Upper lobe of left lung (tissue), 6 donors: Measurements from ENCODE around the gene TMSB10. TPM values are rescaled to one million over a fixed set of nuclear protein-coding genes. Genes with fewer than 3 reads are reported as not detected.
"Not testable (repeated sequence)": the region's sequence is repeated elsewhere in the genome, so short reads cannot be mapped to it uniquely, and the experiment has no call there.

Source experiments
- ATAC-seq, 2 donors: fragments of 200-7000 bp; cut with Tn5 transposase; one replicate each; pipeline ENCODE4 v1.9.1; 2022; ENCODE audit warnings: mild to moderate bottlenecking in 2 of 2, moderate library complexity in 2 of 2; ENCODE audit not compliant: low FRiP score in 2 of 2
- DNase-seq, 2 donors: peaks; one replicate each; pipeline ENCODE4 v3.0.0-alpha.2; 2019 to 2020
- H3K27ac ChIP-seq, 4 donors: fragments of 200-600 bp; sonication (generic); one replicate each; pipeline ENCODE4 v1.5.1; 2016 to 2019
- H3K27me3 ChIP-seq, 4 donors: fragments of 200-600 bp; sonication (generic); one replicate each; pipeline ENCODE4 v1.5.1; 2017 to 2019
- H3K36me3 ChIP-seq, 4 donors: fragments of 200-600 bp; sonication (generic); one replicate each; pipeline ENCODE4 v1.5.1; 2016 to 2019
- H3K4me1 ChIP-seq, 4 donors: fragments of 200-600 bp; sonication (generic); one replicate each; pipeline ENCODE4 v1.5.1; 2018 to 2019
- H3K4me3 ChIP-seq, 4 donors: fragments of 200-600 bp; sonication (generic); one replicate each; pipeline ENCODE4 v1.5.1; 2017 to 2019; ENCODE audit warnings: mild to moderate bottlenecking in 2 of 4, moderate library complexity in 1 of 4
- H3K9me3 ChIP-seq, 4 donors: fragments of 200-600 bp; sonication (generic); one replicate each; pipeline ENCODE4 v1.5.1; 2018 to 2019
- EP300 ChIP-seq, 4 donors: sonication (generic); formaldehyde crosslinking; IDR thresholded peaks; one replicate each; pipeline ENCODE4 v1.5.1; 2017; ENCODE audit warnings: antibody characterized with exemption in 4 of 4, control low read depth in 2 of 4
- POLR2A ChIP-seq, 4 donors: fragments of 450-650 bp; IDR thresholded peaks; one replicate each; pipeline ENCODE4 v1.5.1; 2016 to 2017; ENCODE audit warnings: antibody characterized with exemption in 4 of 4, mild to moderate bottlenecking in 2 of 4
- POLR2AphosphoS5 ChIP-seq, 2 donors: sonication (generic); formaldehyde crosslinking; IDR thresholded peaks; one replicate each; pipeline ENCODE4 v1.5.1; 2017; ENCODE audit warnings: antibody characterized with exemption in 2 of 2
- WGBS, 2 donors: methylation state at CpG; one replicate each; pipeline ENCODE4 v1.1.5; 2017 to 2018; 5-methylcytosine and 5-hydroxymethylcytosine counted together
- total RNA-seq, 6 donors: library from RNA; depleted of rRNA in 4 of 6; stranded (reverse); fragments of >200 nt in 4 of 6; gene quantifications; one replicate each; pipeline versions ENCODE4 v1.1.0 to v1.2.1, GENCODE V29; 2016 to 2021
- TF ChIP-seq, protein P1 (sequence below), 6 experiments: fragments of 450-650 bp in 4 of 6; fragments of 200-600 bp in 2 of 6; sonication (generic) in 2 of 6; IDR thresholded peaks; one replicate each; pipeline ENCODE4 v1.5.1; 2016 to 2019; ENCODE audit warnings: antibody characterized with exemption in 6 of 6
- donor health status: DM: no; HTN: no; CAD: no; lungs with moderate emphysema.
- donor health status: DM: no; HTN: yes; CAD: no; lungs with severe emphysema.

The TMSB10 gene
- total RNA-seq, 6 donors from 2014 or later = 1,275 to 5,234 (median 2,267) TPM

DNA sequence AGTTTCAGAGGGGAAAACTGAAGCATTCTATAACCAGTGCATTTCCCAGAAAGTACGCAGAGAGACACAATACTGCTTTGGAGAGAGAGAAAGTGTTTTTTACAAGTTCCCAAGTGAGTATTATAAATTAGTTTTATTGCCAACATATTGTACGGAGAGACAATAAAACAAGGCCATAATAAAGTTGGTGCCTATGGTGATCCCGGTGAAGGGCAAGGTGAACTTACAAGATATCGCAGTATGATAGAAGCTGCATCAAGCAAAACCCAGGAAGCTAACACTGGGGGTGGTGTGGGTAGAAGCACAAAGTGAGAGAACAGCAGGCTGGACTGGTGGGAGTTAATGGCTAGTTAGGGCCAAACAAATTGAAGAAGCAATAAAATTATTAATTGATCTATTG lies 7.5 kb downstream of the TMSB10 start:
- H3K27me3 ChIP-seq = no peaks in the 10 kb centered on the region
- WGBS, 2 donors = 94 to 96% methylated on average over 4 of the region's 4 CpGs
- H3K36me3 ChIP-seq = no peaks in the 10 kb centered on the region
- ATAC-seq = no peak
- no peak overlapping the region for H3K27ac ChIP-seq
- H3K4me1 ChIP-seq = peaks cover 0 to 7% (median 6%) of the 10 kb centered on the region in 4 donors
- H3K9me3 ChIP-seq = no peaks in the 10 kb centered on the region
- TF ChIP-seq POLR2A (IDR thresholded peaks at IDR 0.05) (no peak), POLR2AphosphoS5 (IDR thresholded peaks at IDR 0.05) (no peak), EP300 (IDR thresholded peaks at IDR 0.05) (no peak)
- TF ChIP-seq, protein P1, sequence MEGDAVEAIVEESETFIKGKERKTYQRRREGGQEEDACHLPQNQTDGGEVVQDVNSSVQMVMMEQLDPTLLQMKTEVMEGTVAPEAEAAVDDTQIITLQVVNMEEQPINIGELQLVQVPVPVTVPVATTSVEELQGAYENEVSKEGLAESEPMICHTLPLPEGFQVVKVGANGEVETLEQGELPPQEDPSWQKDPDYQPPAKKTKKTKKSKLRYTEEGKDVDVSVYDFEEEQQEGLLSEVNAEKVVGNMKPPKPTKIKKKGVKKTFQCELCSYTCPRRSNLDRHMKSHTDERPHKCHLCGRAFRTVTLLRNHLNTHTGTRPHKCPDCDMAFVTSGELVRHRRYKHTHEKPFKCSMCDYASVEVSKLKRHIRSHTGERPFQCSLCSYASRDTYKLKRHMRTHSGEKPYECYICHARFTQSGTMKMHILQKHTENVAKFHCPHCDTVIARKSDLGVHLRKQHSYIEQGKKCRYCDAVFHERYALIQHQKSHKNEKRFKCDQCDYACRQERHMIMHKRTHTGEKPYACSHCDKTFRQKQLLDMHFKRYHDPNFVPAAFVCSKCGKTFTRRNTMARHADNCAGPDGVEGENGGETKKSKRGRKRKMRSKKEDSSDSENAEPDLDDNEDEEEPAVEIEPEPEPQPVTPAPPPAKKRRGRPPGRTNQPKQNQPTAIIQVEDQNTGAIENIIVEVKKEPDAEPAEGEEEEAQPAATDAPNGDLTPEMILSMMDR (IDR thresholded peaks at IDR 0.05) = no peak
- DNase-seq = no peak
- no peak overlapping the region for H3K4me3 ChIP-seq

DNA sequence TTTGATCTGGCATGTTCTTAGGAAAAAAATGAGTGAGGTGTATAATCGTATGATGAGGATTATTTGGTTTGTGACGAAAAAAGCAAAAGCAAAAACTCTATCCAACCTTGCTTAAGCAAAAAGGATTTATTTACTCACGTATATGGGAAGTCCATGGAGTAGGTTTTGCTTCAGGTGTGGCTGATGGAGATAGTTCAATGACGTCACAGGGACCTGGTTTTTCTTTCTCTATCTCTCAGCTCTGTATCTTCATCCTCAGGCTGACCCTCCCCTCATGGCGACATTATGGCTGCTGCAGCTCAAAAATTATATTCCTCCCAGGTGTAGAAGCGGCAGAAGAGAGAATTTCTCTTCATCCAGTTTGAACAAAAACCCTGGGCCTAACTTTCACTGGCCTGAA lies 8.9 kb downstream of the TMSB10 start:
- ATAC-seq (no peak), DNase-seq (no peak)
- H3K4me1 ChIP-seq = peaks cover 0 to 8% (median 3%) of the 10 kb centered on the region in 4 donors
- no peak overlapping the region for H3K4me3 ChIP-seq
- H3K27ac ChIP-seq = no peak overlapping the region
- H3K36me3 ChIP-seq = no peaks in the 10 kb centered on the region
- no peaks in the 10 kb centered on the region for H3K27me3 ChIP-seq
- 90 to 94% methylated on average over 6 of the region's 6 CpGs for WGBS, 2 donors
- no peaks in the 10 kb centered on the region for H3K9me3 ChIP-seq
- no peak for TF ChIP-seq EP300 (IDR thresholded peaks at IDR 0.05)
- TF ChIP-seq POLR2A (IDR thresholded peaks at IDR 0.05) = no peak
- no peak for TF ChIP-seq POLR2AphosphoS5 (IDR thresholded peaks at IDR 0.05)
- TF ChIP-seq, protein P1 (IDR thresholded peaks at IDR 0.05) = no peak

DNA sequence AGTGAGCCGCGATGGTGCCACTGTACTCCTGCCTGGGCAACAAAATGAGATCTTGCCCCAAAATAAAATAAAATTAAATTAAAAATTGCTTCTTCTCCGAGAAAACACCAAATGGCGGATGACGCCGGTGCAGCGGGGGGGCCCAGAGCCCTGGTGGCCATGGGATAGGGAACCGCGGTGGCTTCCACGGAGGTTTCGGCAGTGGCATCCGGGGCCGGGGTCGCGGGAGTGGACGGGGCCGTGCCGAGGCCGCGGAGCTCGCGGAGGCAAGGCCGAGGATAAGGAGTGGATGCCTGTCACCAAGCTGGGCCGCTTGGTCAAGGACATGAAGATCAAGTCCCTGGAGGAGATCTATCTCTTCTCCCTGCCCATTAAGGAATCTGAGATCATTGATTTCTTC lies 10.2 kb downstream of the TMSB10 start:
- H3K4me3 ChIP-seq, H3K27ac ChIP-seq, H3K9me3 ChIP-seq, H3K27me3 ChIP-seq, ATAC-seq, H3K36me3 ChIP-seq: not testable (repeated sequence)
- WGBS, 2 donors = 95 to 97% methylated on average over 24 of the region's 24 CpGs
- peak in 1 of 2 donors; percentile 70 for DNase-seq
- peaks cover 6 to 19% (median 15%) of the 10 kb centered on the region in 4 donors for H3K4me1 ChIP-seq

DNA sequence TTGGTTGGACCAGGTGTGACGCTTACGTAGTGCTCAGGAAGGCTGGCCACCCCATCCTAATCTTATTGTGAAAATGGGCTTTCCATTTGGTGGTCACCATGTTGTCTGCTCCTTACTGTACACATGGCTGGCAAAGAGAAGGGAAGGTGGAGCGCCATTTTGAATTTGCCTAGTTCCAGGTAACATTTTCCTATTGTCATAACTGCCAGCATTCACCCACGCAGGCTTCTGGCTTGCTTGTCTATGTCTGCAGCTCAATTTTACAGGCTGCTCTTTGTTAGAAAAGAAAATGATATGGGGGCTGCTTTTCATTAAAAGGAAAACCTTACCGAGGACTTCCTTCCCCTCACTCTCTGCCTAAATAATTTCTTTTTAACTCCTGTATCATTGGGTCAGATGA lies 12.4 kb downstream of the TMSB10 start:
- H3K9me3 ChIP-seq, H3K4me3 ChIP-seq, ATAC-seq, DNase-seq, H3K36me3 ChIP-seq, H3K27me3 ChIP-seq: not testable (repeated sequence)
- 85 to 86% methylated on average over 5 of the region's 5 CpGs for WGBS, 2 donors
- Histone ChIP-seq H3K4me1 (peaks cover 6 to 21% (median 15%) of the 10 kb centered on the region in 4 donors), H3K27ac (peak overlapping the region in 1 of 4 donors; percentile 95)

DNA sequence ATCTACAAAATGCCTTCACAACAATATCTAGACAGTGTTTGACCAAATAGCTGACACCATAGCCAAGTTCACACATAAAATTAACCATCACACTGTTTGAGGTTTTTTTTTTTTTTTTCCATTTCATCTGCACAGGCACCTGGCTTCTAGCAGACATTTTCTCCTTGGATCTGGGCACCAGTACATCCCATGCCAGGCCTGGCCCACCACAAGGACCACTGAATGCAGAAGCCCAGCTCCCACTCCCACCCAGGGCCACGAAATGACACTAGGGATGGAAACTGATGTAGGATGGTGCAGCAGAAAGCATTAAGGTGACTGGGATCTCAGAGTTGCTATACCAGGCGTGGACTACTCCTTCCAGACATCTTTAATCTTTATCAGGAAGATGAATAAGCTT lies 13.0 kb downstream of the TMSB10 start:
- TF ChIP-seq EP300 (IDR thresholded peaks at IDR 0.05) = no peak
- ATAC-seq = no peak
- no peaks in the 10 kb centered on the region for H3K36me3 ChIP-seq
- H3K9me3 ChIP-seq = no peaks in the 10 kb centered on the region
- no peaks in the 10 kb centered on the region for H3K27me3 ChIP-seq
- H3K4me1 ChIP-seq = peaks cover 6 to 23% (median 15%) of the 10 kb centered on the region in 4 donors
- H3K27ac ChIP-seq = peak overlapping the region in 3 of 4 donors; percentile 76 to 95 (median 85)
- WGBS, 2 donors = 82 to 85% methylated on average over 2 of the region's 2 CpGs
- no peak overlapping the region for H3K4me3 ChIP-seq
- DNase-seq = no peak

DNA sequence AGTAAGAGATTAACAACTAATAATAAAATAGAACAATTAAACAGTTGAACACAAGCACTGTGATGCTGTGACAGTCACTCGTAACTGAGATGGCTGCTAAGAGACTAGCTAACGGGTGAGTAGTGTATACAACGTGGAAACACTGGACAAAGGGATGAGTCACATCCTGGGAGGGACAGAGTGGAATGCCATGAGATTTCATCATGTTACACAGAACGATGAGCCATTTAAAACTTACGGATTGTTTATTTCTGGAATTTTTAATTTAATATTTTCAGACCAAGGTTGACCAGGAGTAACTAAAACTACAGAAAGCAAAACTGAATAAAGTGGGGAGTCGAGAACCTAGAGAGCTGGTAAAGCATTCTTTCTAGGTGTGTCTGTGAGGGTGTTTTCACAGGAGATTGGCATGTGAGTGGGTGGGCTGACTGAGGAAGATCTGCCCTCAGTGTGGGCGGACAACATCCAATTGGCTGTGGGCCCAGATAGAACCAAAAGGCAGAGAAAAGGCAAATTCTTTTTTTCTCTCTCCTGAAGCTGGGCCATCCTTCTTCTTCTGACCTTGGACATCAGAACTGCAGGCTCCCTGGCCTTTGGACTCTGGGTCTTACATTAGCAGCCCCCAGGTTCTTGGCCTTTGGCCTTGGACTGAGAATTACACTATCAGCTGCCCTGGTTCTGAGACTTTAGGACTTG lies 14.6 kb downstream of the TMSB10 start:
- WGBS, 2 donors = 33 to 35% methylated on average over 7 of the region's 7 CpGs
- DNase-seq = peak in 1 of 2 donors; percentile 49

More for the DNA sequence above, 14.6 kb downstream of the TMSB10 start:
- no peaks in the 10 kb centered on the region for H3K36me3 ChIP-seq
- H3K4me1 ChIP-seq = peaks cover 6 to 34% (median 29%) of the 10 kb centered on the region in 4 donors
- peak overlapping the region; percentile 76 to 95 (median 84) for H3K27ac ChIP-seq
- peak; percentile 87 to 96 for ATAC-seq
- no peaks in the 10 kb centered on the region for H3K9me3 ChIP-seq
- H3K27me3 ChIP-seq = no peaks in the 10 kb centered on the region
- no peak overlapping the region for H3K4me3 ChIP-seq
- TF ChIP-seq POLR2AphosphoS5 (IDR thresholded peaks at IDR 0.05) (peak; percentile 73 to 83), POLR2A (IDR thresholded peaks at IDR 0.05) (no peak), EP300 (IDR thresholded peaks at IDR 0.05) (peak in 2 of 4 donors; percentile 72 to 82)
- TF ChIP-seq, protein P1 (IDR thresholded peaks at IDR 0.05) = no peak
